ENCODE results near the gene NRN1L. TPM values are rescaled to one million over a fixed set of nuclear protein-coding genes. Genes with fewer than 3 reads are reported as not detected.

The NRN1L gene
- total RNA-seq, 1 experiment from 2014 or later = not detected

DNA sequence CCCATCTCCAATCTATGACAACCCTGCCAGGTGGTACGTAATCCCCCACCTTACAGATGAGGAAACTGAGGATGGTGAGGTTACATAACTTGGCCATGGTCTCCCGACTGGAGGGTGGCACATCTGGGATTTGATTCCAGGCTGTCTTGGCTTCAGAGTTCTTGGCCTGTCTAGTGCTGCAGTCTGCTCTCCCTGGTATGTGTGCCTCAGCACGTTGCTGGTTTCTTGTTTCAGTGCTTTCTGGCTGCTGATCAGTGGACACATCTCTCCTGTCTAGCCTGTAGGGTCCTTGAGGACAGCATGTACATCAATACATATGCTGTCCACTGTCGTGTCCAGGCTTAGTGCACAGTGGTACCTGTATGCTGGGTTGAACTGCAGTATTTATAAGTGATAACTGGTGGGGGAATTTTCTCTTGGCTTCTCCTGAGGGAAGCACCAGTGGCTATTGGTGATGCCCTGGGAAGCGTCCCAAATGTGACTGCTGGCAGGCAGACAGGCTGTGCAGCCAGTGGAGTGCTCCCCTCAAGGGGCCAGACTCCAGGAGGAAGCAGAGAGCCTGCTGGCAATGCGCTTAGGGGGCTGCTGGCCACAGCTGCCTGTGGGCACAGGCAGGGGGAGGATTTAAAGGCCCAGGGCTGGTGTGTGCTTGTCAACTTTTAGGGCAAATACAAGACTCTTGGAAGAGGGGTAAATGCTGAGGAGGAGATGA is 32.6 kb downstream of the NRN1L start:
- CTCF ChIA-PET = interaction anchor here (0.8 to 1.7 kb wide), 7 partner anchors 10 to 147 kb away, joined by 3 to 12 read pairs (median 4); no protein-coding TSS in a partner anchor
- H3K27me3 Mint-ChIP-seq (ENCODE audit: insufficient read depth, unreplicated experiment) = no peaks in the 10 kb centered on the region
- H3K27ac Mint-ChIP-seq (ENCODE audit: low read depth, unreplicated experiment) = peak overlapping the region; percentile 65

DNA sequence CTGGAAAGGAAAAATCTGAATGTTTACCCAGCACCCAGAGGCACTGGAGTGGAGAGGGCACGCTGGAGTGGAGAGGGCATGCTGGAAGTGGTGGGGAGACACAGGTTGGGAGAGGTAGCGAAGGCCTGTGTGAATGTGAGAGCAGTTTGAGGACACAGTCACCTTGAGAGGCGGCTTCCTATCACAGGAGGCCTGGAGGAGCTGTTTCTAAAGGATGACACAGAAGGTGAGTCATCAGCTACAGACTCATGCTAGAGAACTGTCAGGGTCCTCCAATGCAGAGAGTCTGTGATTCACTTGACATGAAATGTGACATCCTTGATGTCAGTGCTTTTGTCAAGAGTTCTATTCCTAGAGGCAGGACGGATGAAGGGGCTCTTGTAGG is 33.2 kb downstream of the NRN1L start:
- peak; percentile 81 for DNase-seq (ENCODE audit: unreplicated experiment)
- TF ChIP-seq, protein P1, sequence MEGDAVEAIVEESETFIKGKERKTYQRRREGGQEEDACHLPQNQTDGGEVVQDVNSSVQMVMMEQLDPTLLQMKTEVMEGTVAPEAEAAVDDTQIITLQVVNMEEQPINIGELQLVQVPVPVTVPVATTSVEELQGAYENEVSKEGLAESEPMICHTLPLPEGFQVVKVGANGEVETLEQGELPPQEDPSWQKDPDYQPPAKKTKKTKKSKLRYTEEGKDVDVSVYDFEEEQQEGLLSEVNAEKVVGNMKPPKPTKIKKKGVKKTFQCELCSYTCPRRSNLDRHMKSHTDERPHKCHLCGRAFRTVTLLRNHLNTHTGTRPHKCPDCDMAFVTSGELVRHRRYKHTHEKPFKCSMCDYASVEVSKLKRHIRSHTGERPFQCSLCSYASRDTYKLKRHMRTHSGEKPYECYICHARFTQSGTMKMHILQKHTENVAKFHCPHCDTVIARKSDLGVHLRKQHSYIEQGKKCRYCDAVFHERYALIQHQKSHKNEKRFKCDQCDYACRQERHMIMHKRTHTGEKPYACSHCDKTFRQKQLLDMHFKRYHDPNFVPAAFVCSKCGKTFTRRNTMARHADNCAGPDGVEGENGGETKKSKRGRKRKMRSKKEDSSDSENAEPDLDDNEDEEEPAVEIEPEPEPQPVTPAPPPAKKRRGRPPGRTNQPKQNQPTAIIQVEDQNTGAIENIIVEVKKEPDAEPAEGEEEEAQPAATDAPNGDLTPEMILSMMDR (IDR thresholded peaks at IDR 0.05; ENCODE audit: unreplicated experiment) = no peak
- peaks cover 21% of the 10 kb centered on the region for H3K36me3 Mint-ChIP-seq (ENCODE audit: insufficient read depth, unreplicated experiment)
- H3K9me3 Mint-ChIP-seq (ENCODE audit: unreplicated experiment) = no peaks in the 10 kb centered on the region
- BruUV-seq (replicated peaks) = no TSS peak
- no peak overlapping the region for H3K4me3 Mint-ChIP-seq (ENCODE audit: unreplicated experiment)
- intact Hi-C loops (cut with micrococcal nuclease) = loop anchor here (5.0 kb wide), 1 partner anchor 76 kb away; the partner anchor contains the start of gene THAP11
- no peaks in the 10 kb centered on the region for H3K27me3 Mint-ChIP-seq (ENCODE audit: insufficient read depth, unreplicated experiment)
- H3K4me1 Mint-ChIP-seq (ENCODE audit: insufficient read depth, unreplicated experiment) = peaks cover 15% of the 10 kb centered on the region
- ChIA-PET CTCF (interaction anchor here (0.6 to 1.7 kb wide), 6 partner anchors 12 to 580 kb away, joined by 3 to 12 read pairs (median 5); no protein-coding TSS in a partner anchor), POLR2A (interaction anchor here (0.7 to 1.6 kb wide), 6 partner anchors 18 to 74 kb away, joined by 3 to 10 read pairs (median 4); partner anchors contain the start of genes PSKH1 and PSMB10)
- H3K27ac Mint-ChIP-seq (ENCODE audit: low read depth, unreplicated experiment) = peak overlapping the region; percentile 65

More for the DNA sequence above, 32.6 kb downstream of the NRN1L start:
- DNase-seq (ENCODE audit: unreplicated experiment) = no peak
- no TSS peak for BruUV-seq (replicated peaks)
- peaks cover 21% of the 10 kb centered on the region for H3K36me3 Mint-ChIP-seq (ENCODE audit: insufficient read depth, unreplicated experiment)
- POLR2A ChIA-PET = interaction anchor here (0.7 to 1.6 kb wide), 6 partner anchors 18 to 73 kb away, joined by 3 to 10 read pairs (median 4); partner anchors contain the start of genes PSKH1 and PSMB10
- H3K4me1 Mint-ChIP-seq (ENCODE audit: insufficient read depth, unreplicated experiment) = peaks cover 15% of the 10 kb centered on the region
- H3K9me3 Mint-ChIP-seq (ENCODE audit: unreplicated experiment) = no peaks in the 10 kb centered on the region
- TF ChIP-seq, protein P1 (IDR thresholded peaks at IDR 0.05; ENCODE audit: unreplicated experiment) = no peak
- H3K4me3 Mint-ChIP-seq (ENCODE audit: unreplicated experiment) = no peak overlapping the region
- intact Hi-C loops (cut with micrococcal nuclease) = loop anchor here (5.0 kb wide), 1 partner anchor 75 kb away; the partner anchor contains the start of gene THAP11

DNA sequence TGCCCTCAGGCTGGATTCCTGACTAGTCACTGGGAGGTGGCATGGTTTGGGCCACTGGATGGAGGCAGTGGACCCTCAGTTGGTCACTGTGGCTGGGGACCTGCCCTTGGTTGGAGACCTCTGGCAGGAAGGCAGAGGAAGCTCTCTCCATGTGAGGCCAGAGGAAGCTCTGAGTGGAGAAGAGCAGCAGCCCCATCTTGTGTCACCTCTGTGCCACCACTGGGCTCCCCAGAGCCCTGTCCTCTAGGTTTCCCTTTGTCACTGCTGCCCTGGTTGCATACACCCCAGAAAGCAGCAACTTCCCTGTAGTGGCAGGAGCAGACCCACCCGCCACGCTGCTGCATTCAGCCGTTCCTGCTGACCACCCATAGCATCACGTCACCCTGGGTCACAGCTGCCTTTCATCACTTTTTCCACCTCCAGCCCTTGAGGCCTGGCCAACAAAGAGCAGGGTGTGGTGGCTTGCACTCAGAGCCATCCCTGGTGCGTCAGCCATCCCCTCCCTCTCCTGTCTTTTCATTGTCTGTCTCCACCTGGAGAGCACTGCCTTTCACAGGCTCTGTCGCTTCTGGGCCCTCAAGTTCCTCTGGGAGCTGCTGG is 35.0 kb downstream of the NRN1L start:
- Mint-ChIP-seq H3K27me3 (ENCODE audit: insufficient read depth, unreplicated experiment) (no peaks in the 10 kb centered on the region), H3K4me1 (ENCODE audit: insufficient read depth, unreplicated experiment) (peaks cover 15% of the 10 kb centered on the region), H3K36me3 (ENCODE audit: insufficient read depth, unreplicated experiment) (peaks cover 15% of the 10 kb centered on the region), H3K4me3 (ENCODE audit: unreplicated experiment) (no peak overlapping the region), H3K9me3 (ENCODE audit: unreplicated experiment) (no peaks in the 10 kb centered on the region), H3K27ac (ENCODE audit: low read depth, unreplicated experiment) (no peak overlapping the region)
- POLR2A ChIA-PET = interaction anchor here (0.6 kb wide), 1 partner anchor 109 kb away, joined by 3 read pairs; no protein-coding TSS in a partner anchor
- BruUV-seq (replicated peaks) = no TSS peak
- CTCF ChIA-PET = interaction anchor here (0.8 to 1.6 kb wide), 5 partner anchors 9 to 103 kb away, joined by 3 to 8 read pairs (median 4); partner anchors contain the start of gene NRN1L
- TF ChIP-seq, protein P1 (IDR thresholded peaks at IDR 0.05; ENCODE audit: unreplicated experiment) = no peak
- DNase-seq (ENCODE audit: unreplicated experiment) = no peak
- intact Hi-C loops (cut with micrococcal nuclease) = loop anchor here (5.0 kb wide), 1 partner anchor 77 kb away; the partner anchor contains the start of gene THAP11

DNA sequence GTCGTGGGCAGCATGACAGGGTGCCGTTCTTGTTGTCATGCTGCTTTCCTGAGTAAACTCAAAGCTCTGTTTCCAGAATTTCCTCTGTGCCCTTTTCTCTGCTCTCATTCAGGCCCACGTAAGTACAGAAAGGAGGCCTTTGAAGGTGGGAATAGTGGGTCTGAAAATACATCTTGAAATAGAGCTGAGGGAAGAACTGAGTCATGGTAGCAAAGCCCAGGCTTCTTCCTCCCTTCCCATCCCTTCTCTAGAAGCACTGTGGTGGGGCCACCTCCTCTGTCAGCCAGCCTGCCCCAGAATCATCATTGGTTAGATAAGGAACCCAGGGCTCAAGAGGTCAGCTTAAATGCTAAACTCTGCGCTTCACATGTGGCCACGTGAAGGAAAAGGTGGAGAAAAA is 37.5 kb downstream of the NRN1L start:
- Mint-ChIP-seq H3K36me3 (ENCODE audit: insufficient read depth, unreplicated experiment) (peaks cover 15% of the 10 kb centered on the region), H3K4me1 (ENCODE audit: insufficient read depth, unreplicated experiment) (peaks cover 10% of the 10 kb centered on the region), H3K27ac (ENCODE audit: low read depth, unreplicated experiment) (no peak overlapping the region), H3K27me3 (ENCODE audit: insufficient read depth, unreplicated experiment) (no peaks in the 10 kb centered on the region), H3K4me3 (ENCODE audit: unreplicated experiment) (no peak overlapping the region), H3K9me3 (ENCODE audit: unreplicated experiment) (no peaks in the 10 kb centered on the region)
- no TSS peak for BruUV-seq (replicated peaks)
- TF ChIP-seq, protein P1 (IDR thresholded peaks at IDR 0.05; ENCODE audit: unreplicated experiment) = no peak
- POLR2A ChIA-PET = no interaction called here
- no peak for DNase-seq (ENCODE audit: unreplicated experiment)
- intact Hi-C loops (cut with micrococcal nuclease) = no loop called here
- CTCF ChIA-PET = interaction anchor here (0.7 to 2.1 kb wide), 5 partner anchors 13 to 118 kb away, joined by 3 to 11 read pairs (median 3); no protein-coding TSS in a partner anchor
